ENCODE measurements around the gene MMP24.
A peak's percentile ranks its signal among the peaks of the same experiment; 100 is the strongest.

Gene MMP24

DNA sequence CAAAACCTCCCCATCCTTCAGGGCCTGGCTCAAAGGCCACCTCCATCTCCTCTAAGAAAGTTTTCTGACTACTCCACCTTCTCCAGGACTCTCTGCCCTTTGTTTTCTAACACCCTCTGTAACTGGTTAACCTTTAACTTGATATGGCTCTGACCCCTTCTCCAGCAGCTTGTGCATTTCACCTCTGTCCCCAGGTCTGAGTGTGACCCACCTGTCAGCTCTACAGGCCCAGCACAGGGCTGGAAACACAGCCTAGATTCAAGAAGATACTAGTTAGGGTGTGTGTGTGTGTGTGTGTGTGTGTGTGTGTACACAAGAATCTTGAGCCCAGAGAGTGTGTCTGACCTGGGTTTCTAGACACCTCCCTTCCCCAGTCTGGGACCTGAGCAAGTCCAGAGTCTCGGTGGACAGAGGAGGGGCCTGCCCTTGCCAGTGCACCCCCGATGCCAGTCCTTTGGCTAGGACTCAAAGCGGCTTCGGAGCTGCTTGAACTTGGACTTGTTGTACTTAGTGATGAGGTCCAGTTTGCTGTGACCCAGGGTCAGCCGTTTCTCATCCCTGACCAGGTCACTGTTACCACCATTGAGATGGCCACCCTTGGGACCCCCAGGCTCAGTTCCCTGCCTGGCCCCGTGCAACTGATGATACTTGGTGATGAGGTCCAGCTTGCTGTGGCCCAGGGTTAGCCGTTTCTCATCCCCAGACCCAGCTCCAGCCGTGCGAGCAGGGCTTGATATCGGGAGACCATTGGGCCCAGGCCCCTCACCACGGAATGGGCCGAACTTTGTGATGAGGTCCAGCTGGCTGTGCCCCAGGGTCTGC lies 59.8 kb downstream of the MMP24 start:
- ChIA-PET CTCF (interaction anchor here (0.5 to 0.9 kb wide), 6 partner anchors 17 to 652 kb away, joined by 3 to 5 read pairs (median 3); no protein-coding TSS in a partner anchor), POLR2A (ENCODE audit: low non-redundant PET) (interaction anchor here (0.6 kb wide), 1 partner anchor 13 kb away, joined by 3 read pairs; no protein-coding TSS in a partner anchor)
- TF ChIP-seq CTCF (conservative IDR thresholded peaks at IDR 0.05; ENCODE audit: low read depth) = no peak
- DNase-seq (ENCODE audit: low spot score) = no peak
- H3K27ac ChIP-seq = peak overlapping the region; percentile 11

- H3K27ac ChIP-seq = peak overlapping the region; percentile 11; the same call in 1 of the 2 replicates
Measured at GRCh38 chr20:35286899-35287508, 60.5 kb downstream of the MMP24 start.

GRCh38 chr20:35287509-35288324 lies 61.2 kb downstream of the MMP24 start:
- ChIA-PET CTCF (no interaction called here), POLR2A (ENCODE audit: low non-redundant PET) (no interaction called here)
- no peak overlapping the region for H3K27ac ChIP-seq
- TF ChIP-seq CTCF (conservative IDR thresholded peaks at IDR 0.05; ENCODE audit: low read depth) = no peak
- no peak for DNase-seq (ENCODE audit: low spot score)

More at GRCh38 chr20:35286899-35287508, 60.5 kb downstream of the MMP24 start:
- no peak for DNase-seq (ENCODE audit: low spot score)
- ChIA-PET CTCF (interaction anchor here (0.6 to 0.9 kb wide), 2 partner anchors 17 to 52 kb away, joined by 3 to 5 read pairs; no protein-coding TSS in a partner anchor), POLR2A (ENCODE audit: low non-redundant PET) (no interaction called here)
- no peak for TF ChIP-seq CTCF (conservative IDR thresholded peaks at IDR 0.05; ENCODE audit: low read depth)

- ChIA-PET POLR2A (ENCODE audit: low non-redundant PET) (no interaction called here), CTCF (interaction anchor here (0.8 to 1.4 kb wide), 2 partner anchors 15 to 16 kb away, joined by 3 to 9 read pairs; no protein-coding TSS in a partner anchor)
- no peak for TF ChIP-seq CTCF (conservative IDR thresholded peaks at IDR 0.05; ENCODE audit: low read depth)
- no peak overlapping the region for H3K27ac ChIP-seq
- no peak for DNase-seq (ENCODE audit: low spot score)
Measured at GRCh38 chr20:35288325-35289060, 62.0 kb downstream of the MMP24 start.

DNA sequence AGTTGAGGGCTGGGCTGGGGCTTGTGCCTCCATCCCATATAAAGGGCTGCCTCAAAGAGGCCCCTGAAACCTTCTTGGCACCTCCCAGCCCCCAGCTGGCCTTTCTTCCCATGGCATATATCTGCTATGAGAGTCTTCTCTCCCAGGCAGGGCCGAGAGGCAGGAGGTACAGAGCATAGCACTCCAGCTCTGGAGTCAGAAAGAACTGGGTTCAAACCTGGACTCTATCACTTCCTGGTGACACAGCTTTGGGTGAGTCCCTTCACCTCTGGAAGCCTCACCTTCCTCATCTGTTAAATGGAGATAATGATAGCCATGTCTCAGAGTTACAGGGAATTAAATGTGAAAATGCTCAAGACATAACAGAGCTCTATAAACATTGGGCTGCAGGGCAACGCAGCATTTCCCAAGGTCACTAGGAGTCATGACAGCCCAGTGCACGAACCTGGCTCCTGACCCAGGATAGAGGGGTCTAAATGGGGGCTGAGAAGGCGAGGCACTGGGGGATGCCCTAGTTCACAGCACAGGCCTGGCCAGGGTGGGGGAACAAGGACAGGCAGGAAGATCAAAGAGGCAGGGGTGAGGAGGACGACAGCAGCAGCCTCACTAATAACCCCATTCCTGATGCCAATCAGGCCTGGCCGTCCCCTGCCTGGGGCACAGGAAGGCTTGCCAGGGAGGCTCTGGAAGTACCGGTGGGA lies 63.8 kb downstream of the MMP24 start:
- ChIA-PET POLR2A (ENCODE audit: low non-redundant PET) (no interaction called here), CTCF (interaction anchor here (0.6 to 1.4 kb wide), 4 partner anchors 13 to 157 kb away, joined by 3 to 9 read pairs (median 6); no protein-coding TSS in a partner anchor)
- no peak overlapping the region for H3K27ac ChIP-seq
- TF ChIP-seq CTCF (conservative IDR thresholded peaks at IDR 0.05; ENCODE audit: low read depth) = no peak
- no peak for DNase-seq (ENCODE audit: low spot score)

Measured in RWPE1 (cell line).